Body of pancreas (tissue), 4 donors: ENCODE measurements around the gene MAMSTR.

Experiments used
- POLR2A ChIP-seq, 3 donors: fragments of 450-650 bp; IDR thresholded peaks; one replicate each; pipeline ENCODE4 v1.6.1; 2016; ENCODE audit warnings: antibody characterized with exemption in 3 of 3, mild to moderate bottlenecking in 2 of 3
- TF ChIP-seq, protein P1 (sequence below), 7 experiments: fragments of 450-650 bp in 4 of 7; fragments of 200-600 bp in 3 of 7; sonication (generic) in 3 of 7; IDR thresholded peaks; one replicate each; pipeline ENCODE4 v1.5.1; 2016 to 2019; ENCODE audit warnings: antibody characterized with exemption in 7 of 7

DNA sequence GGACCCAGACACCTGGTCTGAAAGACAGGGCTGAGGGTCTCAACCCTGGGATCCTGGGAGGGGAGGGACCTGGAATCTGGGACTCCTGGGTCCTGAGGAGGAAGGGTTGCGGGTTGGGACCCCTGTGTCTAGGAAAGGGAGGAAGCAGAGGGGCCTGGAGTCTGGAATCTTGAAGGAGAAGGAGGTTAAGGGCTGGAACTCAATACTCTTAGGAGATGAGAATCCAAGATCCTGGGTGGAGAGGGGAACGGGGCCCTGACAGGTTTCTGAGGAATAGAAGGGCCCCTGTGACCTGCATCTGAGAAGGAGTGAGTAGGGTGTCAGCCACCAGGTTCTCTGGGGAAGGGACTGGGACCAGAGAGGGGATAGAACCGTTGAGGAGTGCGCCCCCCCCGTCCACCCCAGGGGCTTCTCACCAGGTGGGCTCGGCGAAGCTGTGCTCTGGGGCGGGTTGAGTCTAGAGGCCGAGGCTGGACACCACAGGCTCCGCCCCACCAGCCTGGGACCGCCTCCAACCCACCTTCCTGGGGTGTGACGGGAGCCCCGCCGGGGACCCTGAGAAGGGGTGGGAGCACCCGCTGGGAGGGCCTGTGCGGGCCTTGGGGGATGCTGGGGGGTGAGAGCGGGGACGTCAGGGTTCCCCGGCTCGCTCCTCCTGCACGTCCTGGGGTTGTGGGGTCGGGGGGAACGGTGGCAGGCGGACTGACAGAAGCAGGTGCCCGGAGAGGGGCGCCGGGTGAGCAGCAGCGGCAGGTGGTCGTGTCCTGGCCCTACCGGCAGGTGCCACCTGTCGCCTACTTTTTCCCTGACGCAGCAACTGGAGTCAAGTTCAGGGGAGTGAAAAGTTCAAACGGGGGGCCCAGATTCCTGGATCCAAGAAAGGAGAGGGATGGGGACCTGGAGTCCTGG is at the start of gene MAMSTR:
- no peak for TF ChIP-seq POLR2A (IDR thresholded peaks at IDR 0.05)
- TF ChIP-seq, protein P1, sequence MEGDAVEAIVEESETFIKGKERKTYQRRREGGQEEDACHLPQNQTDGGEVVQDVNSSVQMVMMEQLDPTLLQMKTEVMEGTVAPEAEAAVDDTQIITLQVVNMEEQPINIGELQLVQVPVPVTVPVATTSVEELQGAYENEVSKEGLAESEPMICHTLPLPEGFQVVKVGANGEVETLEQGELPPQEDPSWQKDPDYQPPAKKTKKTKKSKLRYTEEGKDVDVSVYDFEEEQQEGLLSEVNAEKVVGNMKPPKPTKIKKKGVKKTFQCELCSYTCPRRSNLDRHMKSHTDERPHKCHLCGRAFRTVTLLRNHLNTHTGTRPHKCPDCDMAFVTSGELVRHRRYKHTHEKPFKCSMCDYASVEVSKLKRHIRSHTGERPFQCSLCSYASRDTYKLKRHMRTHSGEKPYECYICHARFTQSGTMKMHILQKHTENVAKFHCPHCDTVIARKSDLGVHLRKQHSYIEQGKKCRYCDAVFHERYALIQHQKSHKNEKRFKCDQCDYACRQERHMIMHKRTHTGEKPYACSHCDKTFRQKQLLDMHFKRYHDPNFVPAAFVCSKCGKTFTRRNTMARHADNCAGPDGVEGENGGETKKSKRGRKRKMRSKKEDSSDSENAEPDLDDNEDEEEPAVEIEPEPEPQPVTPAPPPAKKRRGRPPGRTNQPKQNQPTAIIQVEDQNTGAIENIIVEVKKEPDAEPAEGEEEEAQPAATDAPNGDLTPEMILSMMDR (IDR thresholded peaks at IDR 0.05), result peak in 1 of 7 experiments; percentile 8
